T-helper 1 cell treated with Interleukin-12 subunit alpha and Interleukin-12 subunit beta and Interleukin-4 antibody, amounts not matched to agents 30 μg/mL and 1 μg/mL, for 36 hours (primary cell): ENCODE measurements around the gene ASAP2.
"Not testable (repeated sequence)": the region's sequence is repeated elsewhere in the genome, so short reads cannot be mapped to it uniquely, and the experiment has no call there.

Experiments
- H3K27ac Mint-ChIP-seq: one replicate; pipeline ENCODE4 v1.8.0; 2021; ENCODE audit warnings: mild to moderate bottlenecking, mixed read lengths
- H3K27me3 Mint-ChIP-seq: one replicate; pipeline ENCODE4 v1.8.0; 2021; ENCODE audit warnings: low read depth, mixed read lengths
- H3K36me3 Mint-ChIP-seq: one replicate; pipeline ENCODE4 v1.8.0; 2021; ENCODE audit warnings: low read depth, mixed read lengths
- H3K4me1 Mint-ChIP-seq: one replicate; pipeline ENCODE4 v1.8.0; 2021; ENCODE audit warnings: low read depth, mixed read lengths
- H3K4me3 Mint-ChIP-seq: one replicate; pipeline ENCODE4 v1.8.0; 2021; ENCODE audit warnings: mild to moderate bottlenecking, moderate library complexity, mixed read lengths
- H3K9me3 Mint-ChIP-seq: one replicate; pipeline ENCODE4 v1.8.0; 2021; ENCODE audit warnings: mixed read lengths

The ASAP2 gene

DNA sequence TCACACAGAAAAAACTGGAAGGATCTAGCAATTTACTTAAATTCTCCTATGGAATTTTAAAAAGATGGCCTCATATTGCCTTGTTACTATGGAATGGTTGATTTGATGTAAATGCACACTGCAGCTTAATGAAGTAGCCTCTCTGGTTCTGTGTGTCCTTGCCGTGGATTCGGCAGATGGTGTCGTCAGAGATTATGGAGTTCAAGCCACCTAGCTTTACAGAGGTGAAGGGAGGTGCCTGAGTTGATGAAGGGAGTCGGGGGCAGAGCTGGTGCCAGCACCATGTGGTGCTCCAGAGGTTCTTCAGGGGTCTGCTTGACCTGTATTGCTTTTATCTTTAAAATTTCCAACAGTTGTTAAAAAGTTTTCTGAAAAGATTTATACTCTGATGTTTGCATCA is 48.8 kb downstream of the ASAP2 start:
- Mint-ChIP-seq H3K4me3 (no peak overlapping the region), H3K36me3 (no peaks in the 10 kb centered on the region), H3K9me3 (no peaks in the 10 kb centered on the region), H3K4me1 (no peaks in the 10 kb centered on the region), H3K27ac (no peak overlapping the region), H3K27me3 (no peaks in the 10 kb centered on the region)

DNA sequence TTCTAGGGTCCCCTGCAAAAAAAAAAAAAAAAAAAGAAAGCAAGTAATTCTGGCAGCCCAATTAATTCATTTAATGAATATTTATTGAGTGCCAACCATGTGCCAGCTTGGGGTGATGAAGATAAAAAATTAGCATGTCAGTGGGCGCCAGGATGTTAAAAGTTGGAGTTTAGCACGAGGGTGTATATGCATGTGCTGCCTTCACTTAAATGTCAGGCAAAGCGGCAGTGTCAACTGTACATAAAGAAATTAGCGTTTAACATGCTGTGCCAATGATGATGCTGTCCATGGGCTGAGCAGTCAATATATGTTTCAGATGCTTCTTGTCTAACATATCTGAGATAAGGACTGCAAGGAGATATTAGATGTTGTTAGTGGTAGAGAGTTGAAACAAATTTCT is 49.5 kb downstream of the ASAP2 start:
- no peaks in the 10 kb centered on the region for H3K9me3 Mint-ChIP-seq
- no peak overlapping the region for H3K27ac Mint-ChIP-seq
- no peaks in the 10 kb centered on the region for H3K27me3 Mint-ChIP-seq

GRCh38 chr2:9256570-9257043 is 50.0 kb downstream of the ASAP2 start:
- no peaks in the 10 kb centered on the region for H3K27me3 Mint-ChIP-seq
- H3K36me3 Mint-ChIP-seq = no peaks in the 10 kb centered on the region
- no peaks in the 10 kb centered on the region for H3K9me3 Mint-ChIP-seq
- no peaks in the 10 kb centered on the region for H3K4me1 Mint-ChIP-seq
- H3K27ac Mint-ChIP-seq = no peak overlapping the region
- no peak overlapping the region for H3K4me3 Mint-ChIP-seq

More for the DNA sequence above, 49.5 kb downstream of the ASAP2 start:
- Mint-ChIP-seq H3K36me3 (no peaks in the 10 kb centered on the region), H3K4me3 (no peak overlapping the region), H3K4me1 (no peaks in the 10 kb centered on the region)

DNA sequence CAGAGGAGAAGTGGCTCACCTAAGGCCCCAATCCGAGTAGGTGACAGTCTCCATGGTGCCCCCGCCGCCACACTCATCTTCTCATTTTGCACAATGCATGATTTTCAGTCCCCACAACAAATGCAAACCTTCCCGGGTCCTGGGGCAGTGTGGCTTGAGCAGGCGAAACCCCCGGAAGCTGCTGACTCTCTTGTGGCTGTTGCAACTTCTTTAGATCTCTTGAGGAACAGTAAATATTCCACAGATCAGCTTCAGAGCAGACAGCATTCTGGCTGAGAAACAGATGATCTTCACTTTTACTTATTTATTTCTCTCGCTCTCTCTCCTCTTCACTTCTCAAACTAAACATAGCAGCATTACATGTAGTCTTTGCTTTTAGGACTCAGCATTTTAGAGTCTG is 51.9 kb downstream of the ASAP2 start:
- no peaks in the 10 kb centered on the region for H3K9me3 Mint-ChIP-seq
- H3K4me3 Mint-ChIP-seq = no peak overlapping the region
- no peaks in the 10 kb centered on the region for H3K36me3 Mint-ChIP-seq
- no peak overlapping the region for H3K27ac Mint-ChIP-seq
- H3K4me1 Mint-ChIP-seq = no peaks in the 10 kb centered on the region
- H3K27me3 Mint-ChIP-seq = no peaks in the 10 kb centered on the region

GRCh38 chr2:9258953-9259399 is 52.4 kb downstream of the ASAP2 start:
- Mint-ChIP-seq H3K27ac (no peak overlapping the region), H3K27me3 (no peaks in the 10 kb centered on the region), H3K36me3 (no peaks in the 10 kb centered on the region), H3K9me3 (no peaks in the 10 kb centered on the region), H3K4me1 (no peaks in the 10 kb centered on the region), H3K4me3 (no peak overlapping the region)

GRCh38 chr2:9260464-9260918 is 53.9 kb downstream of the ASAP2 start:
- Mint-ChIP-seq H3K4me1 (no peaks in the 10 kb centered on the region), H3K27me3 (no peaks in the 10 kb centered on the region), H3K4me3 (no peak overlapping the region), H3K9me3 (no peaks in the 10 kb centered on the region), H3K27ac (no peak overlapping the region), H3K36me3 (no peaks in the 10 kb centered on the region)

DNA sequence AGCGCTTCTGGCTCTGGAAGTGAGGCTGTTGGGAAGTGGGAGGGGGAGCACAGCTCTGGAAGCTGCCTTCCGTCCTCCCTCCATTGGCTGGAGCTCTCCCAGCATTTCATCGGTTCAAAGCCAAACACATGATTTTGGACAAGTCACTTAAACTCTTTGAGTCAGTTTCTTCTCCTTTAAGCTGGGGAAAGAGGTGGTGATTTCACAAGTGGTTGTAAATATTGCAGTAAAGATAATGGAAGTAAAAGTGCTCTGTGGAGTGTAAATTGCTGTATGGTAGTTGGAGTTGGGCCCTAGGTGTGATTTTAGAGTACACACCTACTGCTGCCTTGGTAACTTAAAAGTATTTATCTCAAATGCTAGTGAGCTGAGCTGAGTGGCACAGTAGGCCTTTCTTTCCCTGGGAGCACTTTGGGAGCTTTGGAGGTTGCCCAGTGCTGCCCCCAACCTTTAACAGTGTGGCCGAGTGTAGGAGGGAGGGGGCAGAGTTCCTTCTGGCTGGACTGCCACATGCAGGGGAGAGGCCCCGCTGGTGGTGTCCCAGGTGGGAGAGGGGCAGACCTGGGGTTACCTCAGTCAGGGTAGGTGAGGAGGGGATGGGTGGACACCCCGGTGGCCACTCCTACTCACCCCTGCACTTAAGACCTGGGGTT is 54.7 kb downstream of the ASAP2 start:
- Mint-ChIP-seq H3K27ac (no peak overlapping the region), H3K4me1 (no peaks in the 10 kb centered on the region), H3K27me3 (no peaks in the 10 kb centered on the region), H3K36me3 (no peaks in the 10 kb centered on the region), H3K9me3 (no peaks in the 10 kb centered on the region), H3K4me3 (no peak overlapping the region)

GRCh38 chr2:9262671-9263171 is 56.1 kb downstream of the ASAP2 start:
- Mint-ChIP-seq H3K4me3 (no peak overlapping the region), H3K4me1 (no peaks in the 10 kb centered on the region), H3K27ac (no peak overlapping the region), H3K9me3 (no peaks in the 10 kb centered on the region), H3K27me3 (no peaks in the 10 kb centered on the region), H3K36me3 (no peaks in the 10 kb centered on the region)

- H3K4me3 Mint-ChIP-seq = no peak overlapping the region
- no peaks in the 10 kb centered on the region for H3K27me3 Mint-ChIP-seq
- H3K9me3 Mint-ChIP-seq = no peaks in the 10 kb centered on the region
- H3K36me3 Mint-ChIP-seq = no peaks in the 10 kb centered on the region
- no peak overlapping the region for H3K27ac Mint-ChIP-seq
- H3K4me1 Mint-ChIP-seq = no peaks in the 10 kb centered on the region
These were observed 56.8 kb downstream of the ASAP2 start for GRCh38 chr2:9263428-9263827.

DNA sequence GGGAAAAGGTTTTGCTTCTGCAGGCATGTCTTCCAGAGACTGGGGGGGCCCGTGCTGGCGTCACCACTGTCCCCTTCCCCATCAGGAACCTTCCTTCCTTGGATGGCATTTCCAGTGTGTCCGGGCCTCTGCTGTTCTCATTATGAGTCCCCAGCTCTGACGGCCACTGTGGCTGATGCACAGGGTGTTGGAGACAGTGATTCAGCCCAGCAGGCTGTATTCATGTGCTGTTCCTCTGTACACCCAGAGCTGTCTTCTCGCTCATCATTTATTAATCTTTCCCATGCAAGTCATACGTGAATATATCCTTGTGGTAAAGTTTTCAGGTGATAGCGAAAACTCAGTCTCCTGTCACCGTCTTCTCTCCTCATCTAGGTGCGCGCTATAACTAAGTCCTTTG is 57.7 kb downstream of the ASAP2 start:
- Mint-ChIP-seq H3K9me3 (no peaks in the 10 kb centered on the region), H3K4me3 (no peak overlapping the region), H3K27me3 (no peaks in the 10 kb centered on the region), H3K4me1 (no peaks in the 10 kb centered on the region), H3K27ac (no peak overlapping the region), H3K36me3 (no peaks in the 10 kb centered on the region)

GRCh38 chr2:9266711-9267110 is 60.1 kb downstream of the ASAP2 start:
- no peak overlapping the region for H3K4me3 Mint-ChIP-seq
- H3K27me3 Mint-ChIP-seq = no peaks in the 10 kb centered on the region
- no peak overlapping the region for H3K27ac Mint-ChIP-seq
- no peaks in the 10 kb centered on the region for H3K4me1 Mint-ChIP-seq
- H3K9me3 Mint-ChIP-seq = no peaks in the 10 kb centered on the region
- no peaks in the 10 kb centered on the region for H3K36me3 Mint-ChIP-seq

DNA sequence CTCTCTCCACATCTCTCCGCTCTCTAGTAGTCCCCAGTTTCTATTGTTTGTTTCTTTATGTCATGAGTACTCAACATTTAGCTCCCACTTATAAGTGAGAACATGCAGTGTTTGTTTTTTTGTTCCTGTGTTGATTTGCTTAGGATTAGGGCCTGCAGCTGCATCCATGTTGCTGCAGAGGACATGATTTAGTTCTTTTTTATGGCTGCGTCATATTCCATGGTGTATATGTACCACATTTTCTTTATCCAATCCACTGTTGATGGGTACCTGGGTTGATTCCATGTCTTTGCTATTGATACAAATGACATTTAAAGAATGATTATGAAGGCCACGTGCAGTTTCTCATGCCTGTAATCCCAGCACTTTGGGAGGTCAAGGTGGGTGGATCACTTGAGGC is 60.7 kb downstream of the ASAP2 start:
- H3K4me3 Mint-ChIP-seq, H3K27ac Mint-ChIP-seq, H3K9me3 Mint-ChIP-seq, H3K27me3 Mint-ChIP-seq, H3K4me1 Mint-ChIP-seq, H3K36me3 Mint-ChIP-seq: not testable (repeated sequence)

DNA sequence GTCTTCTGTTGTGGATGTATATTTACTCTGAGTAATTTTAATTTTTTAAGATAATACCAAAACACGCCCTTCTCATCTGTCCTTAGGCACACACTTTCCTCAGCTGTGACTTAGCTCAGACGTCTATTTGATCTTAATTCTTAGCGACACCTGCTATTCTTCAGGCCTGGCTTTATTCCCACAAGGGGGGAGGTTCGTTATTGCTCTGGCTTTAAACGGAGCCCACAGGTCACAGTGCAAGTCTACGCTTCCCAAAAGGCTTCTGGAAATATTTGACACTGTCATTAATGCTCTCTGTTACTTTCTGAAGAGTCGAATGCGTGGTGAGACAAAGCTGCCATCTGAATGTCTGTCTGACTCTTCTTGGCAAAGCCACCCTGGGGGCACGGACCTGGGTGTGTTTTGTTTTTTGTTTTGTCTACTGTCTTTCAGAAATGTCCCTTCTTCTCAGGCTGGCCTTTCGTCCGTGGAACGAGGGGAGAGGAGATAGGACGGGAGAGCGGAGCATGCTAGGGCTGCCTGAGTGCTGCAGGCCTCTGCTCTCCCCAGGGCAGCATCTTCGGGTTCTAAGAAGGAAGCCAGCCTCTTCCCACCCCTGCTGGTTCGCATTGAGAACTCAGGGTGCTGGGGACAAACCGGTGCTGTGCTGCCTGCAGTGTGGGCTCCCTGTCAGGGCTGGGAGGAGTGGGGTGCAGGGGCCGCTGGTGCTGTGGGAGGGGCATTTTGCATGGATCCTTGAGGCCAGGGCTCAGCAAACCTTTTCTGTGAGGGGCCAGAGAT is 61.9 kb downstream of the ASAP2 start:
- Mint-ChIP-seq H3K27me3 (peaks cover 13% of the 10 kb centered on the region), H3K27ac (no peak overlapping the region), H3K4me3 (no peak overlapping the region), H3K4me1 (no peaks in the 10 kb centered on the region), H3K9me3 (no peaks in the 10 kb centered on the region), H3K36me3 (no peaks in the 10 kb centered on the region)

DNA sequence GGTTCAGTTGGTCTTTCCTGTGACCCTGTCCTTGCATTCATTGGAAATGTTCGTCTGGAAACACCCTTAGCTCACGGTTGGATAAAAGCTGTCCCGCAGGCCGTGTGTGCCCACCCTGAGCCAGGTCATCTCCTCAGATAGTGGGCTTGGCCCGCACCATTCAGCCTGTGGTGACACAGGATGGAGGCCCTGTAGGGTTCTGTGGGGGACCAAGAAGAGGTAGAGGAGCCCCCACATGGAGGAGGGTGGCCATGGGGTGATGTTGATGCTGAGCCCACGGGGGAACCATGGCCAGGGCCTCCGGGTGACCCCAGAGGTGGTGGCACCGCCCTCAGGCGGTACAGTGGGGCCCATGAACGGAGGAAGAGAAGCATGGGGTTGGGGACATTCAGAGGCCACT is 62.7 kb downstream of the ASAP2 start:
- H3K36me3 Mint-ChIP-seq = no peaks in the 10 kb centered on the region
- no peaks in the 10 kb centered on the region for H3K4me1 Mint-ChIP-seq
- peaks cover 14% of the 10 kb centered on the region for H3K27me3 Mint-ChIP-seq
- no peak overlapping the region for H3K27ac Mint-ChIP-seq
- no peak overlapping the region for H3K4me3 Mint-ChIP-seq
- no peaks in the 10 kb centered on the region for H3K9me3 Mint-ChIP-seq

GRCh38 chr2:9269695-9270360 is 63.2 kb downstream of the ASAP2 start:
- no peaks in the 10 kb centered on the region for H3K36me3 Mint-ChIP-seq
- no peak overlapping the region for H3K27ac Mint-ChIP-seq
- H3K9me3 Mint-ChIP-seq = no peaks in the 10 kb centered on the region
- H3K4me3 Mint-ChIP-seq = no peak overlapping the region
- no peaks in the 10 kb centered on the region for H3K4me1 Mint-ChIP-seq
- peaks cover 16% of the 10 kb centered on the region for H3K27me3 Mint-ChIP-seq
